GM18907 (cell line): ENCODE measurements around the gene MYCN.

Experiments used
- ATAC-seq: cut with Tn5 transposase; IDR thresholded peaks from one replicate; pipeline ENCODE4 v1.9.1; 2021; ENCODE audit warnings: mild to moderate bottlenecking, moderate library complexity; ENCODE audit not compliant: unreplicated experiment

MYCN gene

GRCh38 chr2:15930589-15931318 is 9.6 kb upstream of the MYCN start:
- no peak for ATAC-seq

- no peak for ATAC-seq
Measured at GRCh38 chr2:15931319-15931890, 8.9 kb upstream of the MYCN start.

- no peak for ATAC-seq
Measured at GRCh38 chr2:15931950-15932349, 8.4 kb upstream of the MYCN start.

- no peak for ATAC-seq
Measured at GRCh38 chr2:15932394-15933183, 7.8 kb upstream of the MYCN start.

- no peak for ATAC-seq
Measured at GRCh38 chr2:15933184-15933845, 7.0 kb upstream of the MYCN start.

GRCh38 chr2:15934291-15934945 is 5.9 kb upstream of the MYCN start:
- ATAC-seq: no peak

GRCh38 chr2:15935189-15935588 is 5.2 kb upstream of the MYCN start:
- no peak for ATAC-seq

- no peak for ATAC-seq
Measured at GRCh38 chr2:15935675-15936074, 4.7 kb upstream of the MYCN start.

- no peak for ATAC-seq
Measured at GRCh38 chr2:15936277-15937104, 3.9 kb upstream of the MYCN start.

GRCh38 chr2:15937105-15937881 is 3.1 kb upstream of the MYCN start:
- no peak for ATAC-seq

- ATAC-seq: no peak
Measured at GRCh38 chr2:15937882-15938802, 2.2 kb upstream of the MYCN start.

GRCh38 chr2:15938803-15939555 is 1.4 kb upstream of the MYCN start:
- ATAC-seq: no peak

- no peak for ATAC-seq
Measured at GRCh38 chr2:15939556-15939853, 845 bp upstream of the MYCN start.

GRCh38 chr2:15940661-15941480 is 521 bp downstream of the MYCN start:
- ATAC-seq: no peak

GRCh38 chr2:15941481-15941850 is 1.1 kb downstream of the MYCN start:
- ATAC-seq: no peak

GRCh38 chr2:15941871-15942710 is 1.7 kb downstream of the MYCN start:
- ATAC-seq: no peak
